HG03139 (cell line): ENCODE results near the gene RASGEF1C.
"Not testable (repeated sequence)": the region's sequence is repeated elsewhere in the genome, so short reads cannot be mapped to it uniquely, and the experiment has no call there.

Experiments
- ATAC-seq: cut with Tn5 transposase; IDR thresholded peaks from one replicate; pipeline ENCODE4 v1.9.1; 2021; ENCODE audit not compliant: unreplicated experiment

Gene RASGEF1C

DNA sequence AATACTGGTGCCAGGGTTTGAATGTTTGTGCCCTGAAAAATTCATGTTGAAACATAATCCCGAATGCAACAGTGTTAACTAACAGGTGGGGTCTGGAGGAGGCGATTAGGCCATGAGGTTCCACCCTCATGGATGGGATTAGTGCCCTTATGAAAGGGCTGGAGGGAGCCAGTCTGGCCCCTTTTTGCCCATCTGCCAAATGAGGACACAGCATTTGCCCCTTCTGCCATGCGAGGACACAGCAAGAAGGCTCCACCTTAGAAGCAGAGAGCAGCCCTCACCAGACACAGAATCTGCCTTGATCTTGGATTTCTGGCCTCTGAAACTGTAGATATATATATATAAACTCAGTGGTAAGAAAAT is 104.9 kb downstream of the RASGEF1C start:
- ATAC-seq = no peak

DNA sequence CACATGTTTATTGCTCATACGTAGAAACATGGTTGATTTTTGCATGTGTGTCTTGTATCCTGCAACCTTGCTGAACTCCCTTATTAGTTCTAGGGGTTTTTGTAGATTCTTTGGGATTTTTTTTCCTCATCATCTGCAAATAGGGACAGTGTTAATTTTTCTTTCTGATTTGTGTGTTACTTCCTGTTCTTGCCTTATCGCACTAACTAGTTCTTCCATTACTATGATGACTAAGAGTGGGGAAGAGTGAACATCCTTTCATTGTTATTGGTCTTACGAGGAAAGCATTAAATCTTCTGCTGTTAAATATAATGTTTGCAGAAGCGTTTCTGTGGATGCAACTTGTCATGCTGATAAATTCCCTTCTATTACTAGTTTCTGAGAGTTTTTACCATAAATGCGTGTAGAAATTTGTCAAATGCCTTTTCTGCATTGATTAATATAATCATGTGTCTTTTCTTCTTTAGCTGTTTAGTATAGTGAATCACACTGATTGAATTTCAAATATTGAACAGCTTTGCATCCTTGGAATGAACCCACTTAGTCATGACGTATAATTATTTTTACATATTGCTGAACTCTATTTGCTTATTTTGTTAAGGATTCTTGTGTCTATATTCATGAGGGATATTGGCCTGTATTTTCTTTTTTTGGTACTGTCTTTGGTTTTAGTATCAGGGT is 105.4 kb downstream of the RASGEF1C start:
- ATAC-seq = no peak

DNA sequence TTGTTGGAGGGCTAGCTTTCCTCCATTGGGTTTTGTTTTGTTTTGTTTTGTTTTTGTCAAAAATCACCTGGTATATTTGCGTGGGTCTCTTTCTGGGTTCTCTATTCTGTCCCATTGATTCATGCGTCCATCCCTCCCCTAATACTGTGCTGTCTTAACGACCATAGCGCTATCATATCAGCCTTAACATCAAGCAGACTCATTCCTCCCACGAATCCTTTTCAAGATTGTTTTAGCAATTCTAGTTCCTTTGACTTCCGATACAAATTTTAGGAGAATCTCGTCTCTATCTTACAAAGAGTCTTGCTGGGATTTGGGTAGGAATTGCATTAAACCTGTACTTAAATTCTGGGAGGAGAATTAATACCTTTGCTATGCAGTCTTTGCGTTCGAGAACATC is 106.4 kb downstream of the RASGEF1C start:
- ATAC-seq = no peak

DNA sequence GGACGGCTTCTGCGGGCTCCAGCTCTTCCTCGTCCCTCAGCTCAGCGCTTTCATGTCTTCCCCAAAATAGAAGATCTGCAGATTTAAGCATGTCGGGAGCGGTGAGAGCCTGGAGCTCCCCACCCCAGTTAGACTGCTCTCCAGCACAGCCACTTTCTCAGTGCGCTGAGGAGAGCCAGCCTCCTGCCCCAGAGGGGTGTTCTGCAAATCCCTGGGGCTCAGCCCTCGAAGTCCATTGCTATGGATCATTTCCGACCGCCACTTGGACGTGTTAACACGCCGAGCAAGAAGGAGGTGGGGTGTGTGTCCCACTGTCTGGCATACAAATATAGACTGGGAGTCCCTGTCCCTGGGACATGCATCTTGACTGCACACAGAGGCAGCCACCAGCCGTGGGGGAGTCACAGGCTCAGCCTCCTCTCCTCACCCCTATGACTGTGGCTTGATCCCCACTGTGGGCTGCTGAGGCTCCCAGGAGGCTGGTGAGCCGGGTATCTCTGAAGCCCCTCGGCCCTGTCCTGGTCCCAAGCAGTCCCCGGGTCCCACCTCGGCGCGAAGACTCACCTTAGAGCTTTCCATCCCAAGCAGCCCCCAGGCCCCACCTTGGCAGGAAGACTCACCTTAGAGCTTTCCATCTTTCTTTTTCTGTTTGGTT is 107.4 kb downstream of the RASGEF1C start:
- ATAC-seq = no peak

DNA sequence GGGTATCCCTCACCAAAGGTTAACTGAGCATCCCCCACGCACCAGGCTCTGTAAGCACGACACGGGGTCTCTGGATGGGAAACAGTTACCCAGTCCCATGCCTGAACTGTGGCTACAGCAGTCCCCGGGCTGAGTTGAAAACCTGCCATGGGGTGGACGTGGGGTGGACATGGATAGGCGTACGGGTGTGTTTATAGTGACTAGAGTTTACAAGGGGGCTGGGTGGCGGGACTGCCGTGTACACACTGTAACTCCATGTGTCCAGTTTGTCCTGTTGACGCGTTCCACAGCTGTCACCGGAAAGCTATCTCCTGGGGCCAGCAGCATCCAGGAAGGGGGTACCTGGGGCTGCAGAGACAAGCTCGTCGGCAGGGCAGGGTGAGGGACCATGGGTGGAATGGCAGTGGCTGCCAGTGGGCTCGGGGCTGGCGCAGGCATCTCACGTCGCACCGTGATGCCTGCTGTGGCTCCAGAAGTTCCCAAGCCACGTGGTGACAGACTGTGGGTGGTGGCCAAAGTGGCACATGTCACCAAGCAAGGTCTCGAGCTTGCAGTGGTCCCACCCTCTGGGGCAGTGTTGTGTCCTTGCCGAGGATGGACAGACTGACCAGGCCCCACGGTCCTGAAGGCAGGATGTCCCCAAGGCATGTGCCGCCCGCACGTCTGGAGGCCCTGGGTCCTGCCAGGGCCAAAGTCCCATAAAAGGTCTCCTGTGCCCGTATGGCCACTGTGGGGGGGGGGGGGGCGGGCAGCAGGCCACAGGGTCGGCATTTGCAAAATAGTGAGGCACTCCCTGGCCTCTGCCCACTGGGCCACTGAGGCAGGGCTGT is 108.2 kb downstream of the RASGEF1C start:
- no peak for ATAC-seq

DNA sequence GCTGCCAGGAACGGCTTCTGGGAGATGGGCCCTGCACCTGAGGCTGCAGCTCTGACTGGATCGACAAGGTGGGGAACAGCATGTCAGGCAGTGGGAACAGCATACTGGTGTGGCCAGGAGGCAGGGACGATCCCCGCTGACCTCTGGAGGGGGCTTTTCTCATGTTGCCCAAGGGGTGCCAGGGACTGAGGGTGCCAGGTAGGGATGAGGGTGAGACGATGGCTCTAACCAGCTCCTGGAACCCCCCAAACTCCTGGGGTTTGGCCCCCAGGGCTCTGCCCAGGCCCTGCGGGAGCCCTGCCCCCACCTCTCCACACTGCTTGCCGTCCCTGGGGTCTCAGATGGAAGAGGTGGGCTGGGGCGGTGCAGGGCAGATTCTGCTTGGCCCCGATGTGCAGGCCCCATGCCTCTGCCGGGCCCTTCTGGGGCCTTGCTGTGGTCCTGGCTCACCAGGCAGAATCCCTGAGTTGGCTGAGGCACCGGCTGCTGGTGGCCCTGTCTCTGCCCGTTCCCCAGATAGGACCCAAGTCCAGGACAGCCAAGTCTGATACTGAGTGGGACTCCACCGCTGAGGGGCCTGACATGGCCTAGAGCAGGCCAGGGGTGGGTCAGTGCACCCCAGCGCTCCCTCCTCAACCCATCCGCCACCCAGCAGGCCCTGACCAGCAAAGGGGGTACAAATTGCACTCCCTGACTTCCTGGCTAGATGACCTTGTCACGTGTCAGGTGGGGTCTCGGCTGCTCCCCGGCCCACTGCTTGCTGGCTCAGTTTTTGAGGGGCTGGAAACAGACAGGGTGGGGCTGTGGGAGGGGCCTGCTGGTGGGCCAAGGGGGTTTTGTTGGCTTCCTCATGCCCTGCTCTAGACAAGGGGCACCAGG is 109.0 kb downstream of the RASGEF1C start:
- no peak for ATAC-seq

DNA sequence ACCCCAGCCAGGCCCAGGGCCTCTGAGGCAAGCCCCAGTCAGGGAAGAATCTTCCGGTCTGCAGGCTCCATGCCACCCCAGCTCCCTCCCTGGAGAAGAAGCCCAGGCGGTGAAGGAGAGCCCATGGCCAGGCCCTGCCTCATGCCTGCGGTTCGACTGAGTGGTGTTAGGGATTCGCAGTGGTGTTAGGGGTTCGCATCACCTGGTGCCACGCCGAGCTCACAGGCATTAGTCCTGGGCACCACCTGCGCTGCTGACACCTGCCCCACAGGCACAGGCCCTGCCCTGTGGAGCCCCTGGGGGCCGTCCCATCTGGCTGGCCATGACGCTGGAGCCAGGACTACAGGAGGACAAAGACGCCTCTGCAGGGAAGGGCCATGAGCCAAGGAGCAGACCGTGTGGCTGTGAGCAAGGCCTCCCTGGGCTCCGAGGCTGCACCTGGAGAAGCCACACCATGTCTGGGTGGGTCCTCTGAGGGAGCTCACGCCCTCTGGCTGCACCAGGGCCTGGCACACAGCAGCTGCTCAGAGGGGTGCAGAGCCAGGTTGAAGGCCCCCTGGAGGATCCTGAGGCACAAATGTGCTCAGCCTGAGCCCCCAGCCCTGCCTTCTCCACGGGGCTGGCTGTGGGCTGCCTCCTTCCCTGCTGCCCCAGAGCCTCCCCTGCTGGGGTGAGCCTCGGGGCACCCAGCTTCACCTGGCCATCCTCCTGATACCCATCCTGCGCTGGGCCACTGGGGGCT is 109.8 kb downstream of the RASGEF1C start:
- ATAC-seq = no peak

DNA sequence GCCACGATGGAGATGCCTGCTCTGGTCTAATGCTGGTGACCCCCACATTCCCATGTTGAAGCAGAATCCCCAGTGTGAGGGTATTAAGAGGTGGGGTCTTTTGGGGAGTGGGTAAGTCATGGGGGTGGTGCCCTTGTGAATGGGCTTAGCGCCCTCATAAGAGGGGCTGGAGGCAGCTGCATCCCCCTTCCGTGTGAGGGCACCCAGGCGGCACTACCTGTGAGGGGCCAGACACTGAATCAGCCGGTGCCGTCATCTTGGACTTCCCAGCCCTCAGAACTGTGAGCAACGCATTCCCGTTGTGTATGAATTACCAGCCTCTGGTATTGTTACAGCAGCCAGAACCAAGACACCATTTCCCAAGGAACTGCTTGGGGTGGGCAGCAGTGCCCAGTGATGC is 110.5 kb downstream of the RASGEF1C start:
- no peak for ATAC-seq

DNA sequence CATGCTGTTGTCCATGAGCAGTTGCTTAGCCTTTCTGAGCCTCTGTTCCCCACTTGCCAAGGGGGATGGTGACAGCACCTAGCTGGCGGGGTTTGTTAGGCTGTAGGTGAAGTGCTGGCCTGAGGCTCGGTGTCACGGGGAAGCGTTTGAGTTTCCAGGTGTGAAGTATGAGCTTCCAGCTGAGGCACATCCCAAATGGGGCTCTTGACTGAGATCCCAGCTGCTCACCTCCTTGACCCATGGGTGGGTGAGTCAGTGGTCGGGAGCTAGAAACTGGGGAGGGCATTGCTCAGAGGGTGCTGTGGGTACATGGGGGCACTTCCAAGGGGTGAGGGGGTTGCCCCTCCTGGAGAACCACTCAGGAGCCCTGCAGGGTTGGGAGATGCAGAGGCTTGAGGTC is 111.1 kb downstream of the RASGEF1C start:
- ATAC-seq = no peak

DNA sequence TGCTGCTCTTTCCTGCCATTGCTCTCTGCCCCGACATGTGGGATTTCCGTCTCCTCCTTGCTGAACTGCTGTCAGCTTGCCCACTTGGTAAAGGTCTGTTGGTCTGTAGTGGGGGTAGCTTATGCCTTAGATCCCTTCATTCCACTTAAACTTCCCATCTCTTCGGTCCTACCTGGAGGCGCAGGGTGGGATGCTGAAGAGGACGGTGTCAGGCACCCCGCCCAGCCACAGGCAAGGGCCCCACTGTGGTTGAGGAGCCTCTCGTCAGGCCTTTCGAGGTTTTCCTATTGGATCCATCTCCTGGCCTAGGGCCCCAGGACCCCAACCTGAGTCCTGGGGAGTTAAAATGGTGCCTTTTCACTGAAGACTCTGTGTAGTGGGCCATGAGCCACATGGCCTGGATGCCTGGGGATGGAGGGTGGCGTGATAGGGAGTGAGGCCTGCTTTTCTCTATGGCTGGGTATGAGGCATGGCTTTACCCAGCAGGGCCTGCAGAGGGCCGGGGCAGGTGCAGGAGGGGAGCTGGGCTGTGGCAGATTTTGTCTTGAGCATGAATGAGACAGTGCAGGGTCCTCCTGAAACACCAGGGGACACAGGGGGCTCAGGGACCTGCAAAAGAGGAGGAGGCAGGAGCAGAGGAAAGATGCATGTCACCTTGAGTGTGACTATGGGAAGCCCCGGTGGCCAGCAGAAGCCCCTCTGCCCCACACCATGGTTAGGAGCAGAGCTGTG is 111.7 kb downstream of the RASGEF1C start:
- no peak for ATAC-seq

DNA sequence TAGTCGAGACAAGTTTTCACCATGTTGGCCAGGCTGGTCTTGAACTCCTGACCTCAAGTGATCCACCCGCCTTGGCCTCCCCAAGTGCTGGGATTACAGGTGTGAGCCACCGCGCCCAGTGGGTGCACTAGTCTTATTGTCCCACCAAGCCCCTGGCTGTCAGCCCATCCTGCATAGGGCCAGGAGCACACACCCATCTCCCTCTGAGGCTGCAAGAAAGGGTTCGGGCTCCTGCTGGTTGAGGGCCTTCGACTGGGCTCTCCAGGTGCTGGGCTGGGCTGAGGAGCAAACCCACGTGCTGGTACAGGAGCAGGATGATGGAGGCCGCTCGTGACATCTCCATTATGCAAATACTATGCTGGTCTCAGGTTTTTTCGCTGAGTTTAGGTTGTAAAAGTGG is 112.4 kb downstream of the RASGEF1C start:
- ATAC-seq = no peak

DNA sequence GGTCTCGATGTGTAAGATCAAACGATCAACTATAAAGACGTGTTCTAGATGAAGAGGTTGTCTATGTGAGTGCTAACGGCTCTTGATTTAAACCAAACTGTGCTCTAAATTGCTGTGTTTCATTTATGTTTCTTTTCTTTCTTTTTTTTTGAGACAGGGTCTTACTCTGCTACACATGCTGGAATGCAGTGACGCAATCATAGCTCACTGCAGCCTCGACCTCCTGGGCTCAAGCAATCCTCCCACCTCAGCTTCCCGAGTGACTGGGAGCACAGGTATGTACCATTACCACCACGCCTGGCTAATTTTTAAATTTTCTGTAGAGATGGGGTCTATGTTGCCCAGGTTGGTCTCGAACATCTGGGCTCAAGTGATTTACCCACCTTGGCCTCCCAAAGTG is 113.5 kb downstream of the RASGEF1C start:
- ATAC-seq = no peak

DNA sequence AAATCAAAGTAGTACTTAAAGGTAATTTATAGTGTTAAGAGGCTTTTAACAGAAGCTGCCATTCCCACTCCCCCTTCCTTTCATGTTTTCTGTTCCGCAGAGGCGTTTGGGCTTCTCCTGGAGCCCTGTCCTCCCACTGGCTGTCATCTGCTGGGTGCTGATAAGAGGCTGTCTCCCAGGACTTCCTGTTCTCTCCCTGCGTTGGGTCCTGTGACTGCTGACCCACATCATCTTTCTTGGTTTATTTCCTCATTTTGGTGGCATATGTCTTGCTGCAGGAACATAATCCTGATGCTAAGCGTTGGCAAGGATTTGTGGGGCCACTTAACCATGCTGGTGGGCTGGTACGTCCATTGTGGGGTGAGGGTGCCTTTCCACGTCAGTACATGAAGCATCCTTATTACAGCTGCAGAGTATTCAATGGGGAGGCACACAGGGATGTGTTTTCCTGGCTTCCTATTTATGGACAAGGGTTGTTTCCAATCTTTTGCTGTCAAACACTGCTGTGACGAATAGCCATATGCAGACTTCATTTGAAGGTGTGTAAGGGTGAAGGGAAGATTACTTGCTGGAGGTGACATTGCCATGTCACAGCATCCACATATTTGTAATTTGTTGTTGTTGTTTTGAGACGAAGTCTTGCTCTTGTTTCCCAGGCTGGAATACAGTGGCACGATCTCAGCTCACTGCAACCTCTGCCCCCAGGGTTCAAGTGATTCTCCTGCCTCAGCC is 115.2 kb downstream of the RASGEF1C start:
- no peak for ATAC-seq

DNA sequence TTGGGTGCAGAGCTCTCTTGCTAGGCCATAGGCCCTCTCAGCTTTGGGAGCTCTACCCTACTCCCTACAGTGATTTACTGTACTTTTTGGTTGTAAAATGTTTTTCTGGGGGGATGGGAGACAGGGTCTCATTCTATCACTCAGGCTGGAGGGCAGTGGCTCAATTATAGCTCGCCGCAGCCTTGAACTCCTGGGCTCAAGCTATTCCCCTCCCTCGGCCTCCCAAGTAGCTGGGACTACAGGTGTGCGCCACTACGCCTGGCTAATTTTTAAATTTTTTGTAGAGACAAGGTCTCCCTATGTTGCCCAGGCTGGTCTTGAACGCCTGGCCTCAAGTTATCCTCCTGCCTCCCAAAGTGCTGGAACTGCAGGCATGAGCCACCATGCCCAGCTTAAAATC is 115.8 kb downstream of the RASGEF1C start:
- ATAC-seq = no peak

DNA sequence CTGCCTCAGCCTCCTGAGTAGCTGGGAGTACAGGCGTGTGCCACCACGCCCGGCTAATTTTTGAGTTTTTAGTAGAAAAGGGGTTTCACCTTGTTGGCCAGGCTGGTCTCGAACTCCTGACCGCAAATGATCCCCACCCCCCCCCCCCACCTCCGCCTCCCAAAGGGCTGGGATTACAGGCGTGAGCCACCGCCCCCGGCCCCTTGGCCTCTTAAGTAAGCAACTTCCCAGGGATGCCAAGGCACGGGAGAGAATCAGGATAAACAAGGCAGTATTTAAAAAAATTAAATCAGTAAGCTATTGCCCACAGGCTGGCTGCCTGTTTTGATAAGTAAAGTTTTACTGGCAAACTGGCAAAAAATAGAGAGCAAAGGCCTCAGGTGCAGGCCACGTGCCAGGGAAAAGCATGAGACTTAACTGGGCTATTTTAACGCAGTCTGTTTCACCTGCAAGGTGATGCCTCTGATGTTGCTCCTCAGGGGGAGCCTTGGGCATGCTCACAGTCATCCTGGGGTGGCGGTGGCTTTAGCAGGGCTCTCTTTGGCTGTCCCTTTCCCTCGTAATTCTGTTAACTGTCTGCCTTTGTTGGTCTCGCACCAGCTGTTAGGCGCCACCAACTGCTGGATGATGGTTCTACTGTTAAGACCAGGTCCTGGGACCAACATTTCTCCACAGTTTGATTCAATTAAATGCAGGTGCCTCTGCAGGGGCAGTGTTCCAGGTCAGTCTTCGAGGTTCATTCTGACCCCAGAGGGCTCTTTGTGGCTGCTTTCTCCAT is 118.1 kb downstream of the RASGEF1C start:
- ATAC-seq = no peak

DNA sequence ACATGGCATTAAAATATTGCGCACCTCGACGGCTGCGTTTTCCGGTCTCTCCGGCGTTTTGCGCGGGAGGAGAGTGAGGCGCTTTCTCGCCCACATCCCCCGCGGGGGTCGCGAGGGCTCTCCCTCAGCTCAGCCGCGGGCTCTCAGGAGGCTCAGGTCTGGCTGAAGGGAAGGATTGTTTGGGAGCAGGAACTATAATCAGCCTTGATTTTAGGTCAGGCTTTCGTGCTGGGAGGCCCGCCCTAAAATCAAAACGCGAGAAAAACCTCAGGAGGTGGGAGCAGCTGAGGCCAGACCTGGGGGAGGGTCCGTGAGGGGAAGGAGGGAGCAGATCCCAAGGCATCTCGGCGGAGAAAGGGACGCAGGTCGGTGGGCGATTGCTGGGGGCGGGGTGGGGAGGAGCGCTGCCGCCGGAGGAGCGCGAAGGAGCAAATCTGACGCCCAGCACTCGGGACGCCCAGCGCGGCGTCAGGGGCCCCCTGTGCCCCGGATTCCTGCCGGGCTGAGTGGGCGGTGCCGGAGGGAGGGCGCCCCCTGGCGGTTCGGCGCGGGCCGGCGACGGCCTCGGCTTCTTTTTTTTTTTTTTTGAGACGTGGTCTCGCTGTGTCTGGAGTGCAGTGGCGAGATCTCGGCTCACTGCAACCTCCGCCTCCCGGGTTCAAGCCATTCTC is 118.8 kb downstream of the RASGEF1C start:
- ATAC-seq = no peak

DNA sequence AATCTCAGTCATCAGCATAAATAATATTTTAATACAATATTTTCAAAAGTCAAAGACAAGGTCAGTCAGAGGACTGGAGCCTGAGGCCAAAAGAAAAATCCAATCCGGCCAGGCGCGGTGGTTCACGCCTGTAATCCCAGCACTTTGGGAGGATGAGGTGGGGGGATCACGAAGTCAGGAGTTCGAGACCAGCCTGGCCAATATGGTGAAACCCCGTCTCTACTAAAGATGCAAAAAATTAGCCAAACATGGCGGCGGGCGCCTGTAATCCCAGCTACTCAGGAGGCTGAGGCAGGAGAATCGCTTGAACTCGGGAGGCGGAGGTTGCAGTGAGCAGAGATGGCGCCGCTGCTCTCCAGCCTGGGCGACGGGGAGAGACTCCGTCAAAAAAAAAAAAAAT is 119.4 kb downstream of the RASGEF1C start:
- not testable (repeated sequence) for ATAC-seq

DNA sequence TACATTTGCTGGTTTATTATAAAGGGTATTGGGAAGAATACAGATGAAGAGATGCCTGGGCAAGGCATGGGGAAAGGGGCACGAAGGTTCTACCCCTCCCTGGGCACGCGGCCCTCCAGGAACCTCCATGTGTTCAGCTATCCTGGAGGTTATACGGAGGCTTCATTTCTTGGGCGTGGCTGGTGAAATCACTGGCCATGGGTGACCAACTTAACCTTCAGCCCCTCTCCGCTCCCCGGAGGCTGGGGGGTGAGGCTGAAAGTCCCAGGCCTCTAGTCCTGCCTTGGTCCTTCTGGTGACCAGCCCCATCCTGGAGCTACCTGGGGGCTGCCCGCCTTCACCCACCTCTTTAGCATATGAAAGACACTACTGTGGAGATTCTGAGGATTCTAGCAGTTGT is 120.5 kb downstream of the RASGEF1C start:
- ATAC-seq = no peak
